NOMO-1 treated with dmso at 0.1 percent for 144 hours (cell line): ENCODE results near the gene GHR.

Experiments used
- DNase-seq: peaks from one replicate; lab custom pipeline; 2025; ENCODE audit not compliant: unreplicated experiment; lab: John Stamatoyannopoulos, UW

GHR gene

DNA sequence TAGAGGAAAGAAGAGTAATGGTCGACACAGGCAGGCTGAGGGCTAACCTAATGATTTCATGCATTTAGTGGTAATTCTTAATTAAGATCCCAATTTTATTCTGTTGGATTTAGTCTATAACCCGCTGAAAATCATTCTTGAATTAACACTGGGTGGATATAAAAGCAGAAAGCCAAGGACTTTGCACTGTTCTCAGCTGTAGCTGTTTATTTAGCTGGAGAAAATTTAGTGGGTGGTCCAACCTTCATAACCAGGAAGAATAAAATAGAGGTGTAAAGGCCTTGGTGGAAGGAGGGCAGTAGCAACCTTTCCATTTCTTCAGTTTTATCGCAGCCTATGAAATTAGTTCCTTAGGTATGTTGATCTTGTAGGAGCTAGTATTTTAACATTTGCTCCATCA is 92.3 kb downstream of the GHR start:
- DNase-seq, result no peak

DNA sequence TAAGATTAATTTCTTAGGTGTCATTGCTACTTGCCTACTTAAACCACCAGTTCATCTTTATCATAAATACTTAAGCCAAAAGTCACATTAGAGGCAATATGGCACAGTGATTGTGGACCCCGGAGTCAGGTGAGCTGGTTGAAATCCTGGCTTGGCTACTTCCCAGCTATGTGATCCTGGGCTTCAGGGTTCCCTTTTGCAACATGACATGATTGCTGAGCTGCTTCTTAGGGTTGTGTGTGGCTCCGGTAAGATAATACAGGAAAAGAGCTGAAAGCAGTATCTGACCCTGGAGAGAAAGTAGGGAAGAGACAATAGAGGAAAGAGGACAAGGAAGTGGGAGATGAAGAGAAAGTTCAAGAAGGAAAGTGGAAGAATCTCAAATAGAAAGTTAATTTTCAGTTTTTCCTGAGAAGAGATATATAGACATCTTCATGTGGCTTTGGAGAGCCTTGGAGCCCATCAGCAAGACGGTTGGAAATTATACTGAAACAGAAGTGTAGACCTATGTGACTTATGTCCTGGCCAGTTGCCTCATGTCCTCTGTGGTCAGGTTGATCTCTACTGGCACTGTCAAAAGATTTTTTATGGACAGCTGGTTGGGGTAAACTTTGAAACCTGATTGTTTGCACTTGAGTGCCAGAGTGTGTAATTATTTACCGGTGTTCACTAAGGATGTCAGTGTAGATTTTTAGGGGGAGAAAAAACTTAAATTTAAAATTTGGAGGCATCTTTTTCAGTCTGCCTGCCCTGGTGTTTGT is 93.2 kb downstream of the GHR start:
- DNase-seq, result no peak

DNA sequence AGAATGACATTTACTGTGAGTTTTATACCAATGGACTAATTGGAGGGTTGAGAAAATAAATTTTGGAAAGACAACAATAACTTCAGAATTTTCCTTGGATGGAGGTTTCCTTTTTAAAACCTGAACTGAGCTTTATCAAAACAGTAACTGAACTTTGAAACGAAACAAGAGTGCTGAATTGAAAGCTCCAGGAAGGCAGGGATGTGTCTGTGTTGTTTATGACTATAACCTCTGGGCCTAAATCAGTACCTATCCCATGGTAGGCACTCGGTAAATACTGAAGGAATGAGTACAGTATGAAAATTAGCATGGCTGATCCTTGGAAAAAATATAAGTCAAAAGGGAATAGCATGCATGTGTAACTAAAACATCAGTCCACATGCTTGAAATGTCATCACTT is 93.9 kb downstream of the GHR start:
- no peak for DNase-seq

DNA sequence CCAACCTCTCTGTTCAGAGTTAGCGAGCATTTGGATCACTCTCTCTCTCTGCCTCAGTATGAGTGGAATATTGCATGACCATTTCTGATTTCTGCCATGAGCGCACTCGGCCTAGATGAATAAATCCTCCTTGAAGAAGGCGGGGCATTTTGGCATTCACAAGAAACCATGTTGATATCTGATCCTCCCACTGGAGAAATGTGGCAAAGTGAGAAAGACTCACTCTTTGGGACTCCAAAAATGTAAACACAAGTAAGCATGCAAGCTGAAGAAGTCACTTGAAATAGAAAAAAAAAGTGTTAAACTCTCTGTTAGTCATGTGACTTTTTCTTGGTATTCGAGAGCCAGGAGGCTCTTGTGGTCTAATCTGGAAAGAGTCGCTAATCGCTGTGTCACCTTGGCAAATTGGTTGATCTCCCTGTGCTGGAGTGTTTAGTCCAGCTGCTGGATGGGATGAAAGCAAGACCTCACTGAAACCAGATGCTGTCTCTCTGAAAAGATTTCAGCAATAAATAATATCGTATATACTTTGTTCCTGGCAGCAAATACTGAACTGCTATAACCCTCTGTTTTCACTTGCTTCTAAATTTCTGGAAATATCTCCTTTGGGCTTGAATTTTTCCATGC is 95.5 kb downstream of the GHR start:
- DNase-seq, result no peak

DNA sequence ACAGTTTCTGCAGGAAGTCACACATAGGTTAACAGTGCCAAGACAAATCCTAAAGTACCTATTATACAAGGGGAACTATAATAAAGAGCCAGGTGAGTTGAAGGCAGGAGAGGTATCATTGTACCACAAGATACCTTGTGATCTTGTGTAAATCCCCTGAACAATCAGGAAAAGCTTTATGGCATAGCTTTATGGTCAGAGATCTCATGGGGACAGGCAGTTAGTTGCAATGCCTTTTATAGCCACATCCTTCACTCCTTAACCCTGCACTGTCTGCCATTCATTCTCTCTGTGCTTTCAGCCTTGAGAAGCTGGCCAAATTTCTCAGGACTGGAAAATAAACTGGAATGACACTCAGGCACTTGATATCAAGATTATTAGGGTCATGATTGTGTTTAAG is 97.0 kb downstream of the GHR start:
- no peak for DNase-seq

DNA sequence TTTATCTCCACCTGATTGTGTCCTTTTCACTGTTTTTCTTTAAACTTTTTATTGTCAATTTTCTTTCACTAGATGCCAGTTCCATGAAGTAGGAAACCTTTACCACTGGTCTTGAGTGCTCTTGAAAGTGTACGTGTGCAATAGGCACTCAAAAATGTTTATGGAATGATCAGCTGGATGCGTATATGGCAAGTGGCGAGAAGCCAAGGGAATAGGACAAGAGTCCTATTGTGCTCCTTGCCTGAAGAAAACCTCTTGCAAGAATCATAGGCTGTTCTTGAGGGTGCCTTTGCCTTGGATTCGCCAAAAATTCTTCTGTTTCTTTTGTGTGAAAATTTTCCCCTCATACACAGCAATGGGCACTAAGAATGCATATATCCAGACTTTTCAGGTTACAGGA is 97.7 kb downstream of the GHR start:
- no peak for DNase-seq

DNA sequence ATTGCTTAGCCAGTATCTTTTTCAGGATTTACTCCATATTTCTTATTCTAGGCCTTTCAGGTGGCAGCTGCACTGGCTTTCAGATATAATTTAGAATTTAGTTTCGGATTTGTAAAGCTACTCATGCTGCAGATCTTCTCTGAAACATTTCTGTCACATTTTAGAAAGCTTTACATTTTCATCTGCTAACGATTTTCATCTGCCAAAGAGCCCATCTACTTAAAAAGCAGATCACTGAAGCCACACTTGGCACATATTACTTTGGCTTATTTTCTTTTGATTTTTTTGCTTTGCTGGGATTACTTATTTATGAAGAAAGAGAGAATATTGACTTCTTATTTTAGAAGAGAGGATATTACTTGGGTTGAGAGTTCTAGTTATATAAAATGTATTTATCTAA is 98.2 kb downstream of the GHR start:
- DNase-seq, result no peak

DNA sequence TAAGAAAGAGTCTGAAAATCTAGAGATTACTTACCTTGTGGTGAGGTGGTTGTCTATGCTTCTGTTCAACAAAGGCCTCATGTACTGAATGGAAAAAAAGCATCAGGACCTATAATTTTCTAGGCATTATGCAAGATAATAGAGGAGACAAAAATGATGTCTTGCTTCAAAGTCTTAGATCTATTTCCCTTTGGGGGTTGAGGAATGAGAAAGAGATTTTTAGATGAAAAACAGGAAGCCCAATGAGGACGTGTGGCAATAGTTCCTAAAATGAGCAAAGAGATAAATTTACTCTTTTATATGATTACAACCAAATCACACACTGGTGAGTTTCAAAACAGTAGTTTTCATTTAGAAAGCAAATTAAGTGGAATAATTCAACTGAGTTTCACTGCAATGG is 99.5 kb downstream of the GHR start:
- peak; percentile 13 for DNase-seq

DNA sequence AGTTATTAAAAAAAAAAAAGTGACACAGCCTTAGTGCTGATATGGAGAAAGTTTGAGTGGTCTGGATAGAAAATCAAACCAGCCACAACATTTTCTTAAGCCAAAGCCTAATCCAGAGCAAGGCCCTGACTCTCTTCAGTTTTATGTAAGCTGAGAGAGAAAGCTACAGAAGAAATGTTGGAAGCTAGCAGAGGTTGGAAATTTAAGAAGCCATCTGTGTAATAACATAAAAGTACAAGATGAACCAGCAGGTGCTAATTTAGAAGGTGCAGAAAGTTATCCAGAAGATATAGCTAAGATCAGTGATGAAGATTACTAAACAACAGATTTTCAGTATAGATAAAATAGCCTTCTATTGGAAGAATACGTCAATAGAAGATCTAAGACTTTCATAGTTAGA is 102.9 kb downstream of the GHR start:
- no peak for DNase-seq

DNA sequence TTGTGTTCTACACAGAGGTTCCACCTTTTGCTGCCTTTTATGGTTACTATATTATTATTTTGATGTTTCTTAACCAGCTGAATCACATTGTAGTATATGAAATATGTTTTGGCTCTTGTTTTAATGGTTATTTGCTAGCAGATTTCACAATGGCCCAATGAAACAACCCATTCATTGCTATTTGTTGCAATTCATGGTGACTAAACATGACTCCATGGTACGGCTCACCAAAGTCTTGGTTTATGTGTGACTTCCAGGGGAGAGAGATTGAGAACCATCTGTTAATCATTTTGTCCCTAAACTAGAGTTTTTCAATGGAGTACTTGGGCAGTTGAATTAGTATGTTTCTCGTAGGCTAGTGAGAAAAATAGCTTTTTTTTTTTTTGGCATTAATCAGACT is 108.4 kb downstream of the GHR start:
- DNase-seq, result no peak

DNA sequence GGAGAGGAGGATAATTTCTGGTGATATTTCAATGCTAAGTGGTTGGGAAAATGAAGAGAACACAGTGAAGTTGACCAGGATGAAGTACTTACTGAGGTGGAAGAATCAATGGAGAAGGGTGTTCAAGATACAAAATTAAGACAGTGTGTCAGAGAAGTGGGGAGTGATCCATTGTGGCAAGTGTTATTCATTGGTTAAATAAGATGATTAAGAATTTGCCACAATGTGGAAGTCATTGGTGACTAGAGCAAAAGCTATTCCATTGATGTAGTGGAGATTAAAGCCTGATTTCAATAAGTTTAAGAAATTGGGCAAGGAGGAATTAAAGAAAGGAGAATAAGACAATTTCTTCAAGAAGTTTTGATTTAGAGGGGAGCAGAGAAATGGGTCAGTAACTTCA is 118.9 kb downstream of the GHR start:
- DNase-seq, result no peak

DNA sequence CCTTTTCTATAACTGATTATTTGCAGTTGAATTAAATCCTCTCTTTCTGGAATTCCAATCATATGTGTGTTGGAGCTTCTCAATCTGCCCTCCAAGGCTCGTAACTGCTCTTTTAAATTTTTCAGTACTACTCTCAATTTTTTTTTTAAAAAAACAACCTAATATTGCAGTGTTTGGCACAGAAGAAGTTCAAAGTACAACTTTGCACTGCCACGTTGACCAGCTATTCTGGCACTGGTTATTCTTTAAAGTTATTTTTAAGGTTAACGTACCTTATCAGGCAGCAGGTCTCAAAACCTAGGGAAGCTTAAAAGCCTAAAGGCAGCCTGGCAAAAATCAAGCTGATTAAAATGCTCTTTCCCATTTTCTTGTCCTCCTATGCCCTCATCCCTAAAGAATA is 120.5 kb downstream of the GHR start:
- DNase-seq, result no peak

DNA sequence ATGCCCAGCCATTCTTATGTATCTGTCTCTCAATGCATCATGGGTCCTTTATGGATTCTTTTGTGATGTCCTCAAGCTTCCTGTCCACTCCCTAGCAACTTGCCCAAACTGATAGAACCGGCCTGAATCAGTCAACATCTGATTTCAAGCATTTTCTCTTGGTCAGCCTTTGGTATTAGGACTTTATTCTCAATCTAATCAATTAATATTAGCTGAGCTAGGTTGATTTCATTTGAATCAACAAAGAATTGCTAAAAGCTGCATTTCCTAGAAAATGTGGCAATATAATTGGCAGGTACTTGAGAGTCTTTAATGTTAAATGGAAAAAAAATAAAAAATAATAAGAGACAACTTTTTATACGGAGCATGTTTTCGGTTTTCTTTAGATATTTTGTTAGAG is 121.8 kb downstream of the GHR start:
- no peak for DNase-seq

DNA sequence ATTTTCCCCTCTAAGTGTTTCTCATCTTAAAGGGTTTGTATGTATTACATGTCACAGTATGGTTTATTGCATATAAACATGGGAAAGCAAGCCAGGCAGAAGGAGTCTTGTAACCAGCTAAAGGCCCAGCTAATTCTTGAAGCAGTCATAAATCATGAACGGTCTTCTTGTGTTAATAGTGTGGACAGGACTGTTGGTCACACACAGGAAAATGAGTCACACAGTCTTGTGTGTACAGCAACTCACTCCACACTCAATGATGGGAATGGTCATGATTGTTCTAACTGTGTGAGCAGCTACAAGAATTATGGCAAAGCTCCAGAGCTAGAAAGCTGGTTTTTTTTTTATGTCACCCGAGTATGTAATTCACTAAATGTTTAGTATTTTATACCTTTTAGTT is 123.9 kb downstream of the GHR start:
- DNase-seq, result no peak

DNA sequence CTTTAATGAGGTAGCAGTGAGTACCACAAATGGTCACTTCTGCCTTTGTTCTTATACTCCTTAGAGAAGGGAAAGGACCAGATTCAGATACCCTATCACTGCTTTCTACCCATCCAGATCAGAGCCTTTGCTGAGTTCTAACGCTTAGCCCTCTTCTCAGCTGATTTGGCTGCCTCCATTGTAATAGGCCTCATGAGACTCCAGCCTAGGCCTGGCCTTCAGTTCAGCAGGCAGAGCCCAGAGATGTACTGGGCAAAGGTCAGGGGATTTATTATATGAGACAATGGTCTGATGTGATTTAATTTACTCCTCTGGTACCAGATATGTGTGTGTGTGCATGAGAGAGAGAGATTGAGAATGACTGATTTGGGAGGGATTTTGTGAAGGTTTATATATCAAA is 124.7 kb downstream of the GHR start:
- no peak for DNase-seq

DNA sequence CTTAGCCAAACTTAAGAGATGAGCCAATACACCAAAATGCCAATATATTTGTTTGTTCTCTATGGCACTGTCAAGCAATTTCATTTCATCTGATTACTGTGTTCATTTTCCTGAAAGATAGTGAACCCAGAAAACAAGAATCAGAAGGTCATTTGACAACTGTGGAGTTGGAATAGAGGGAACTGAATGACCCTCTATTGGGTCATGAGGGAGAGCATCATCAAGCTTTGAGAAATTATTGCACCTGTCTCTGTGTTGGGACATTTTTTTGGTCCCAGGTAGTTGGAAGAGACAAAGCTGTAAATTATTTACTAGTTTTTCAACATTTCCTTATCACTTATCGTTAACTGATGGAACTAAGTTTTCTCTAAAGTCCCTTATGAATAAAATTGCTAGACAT is 129.4 kb downstream of the GHR start:
- no peak for DNase-seq

DNA sequence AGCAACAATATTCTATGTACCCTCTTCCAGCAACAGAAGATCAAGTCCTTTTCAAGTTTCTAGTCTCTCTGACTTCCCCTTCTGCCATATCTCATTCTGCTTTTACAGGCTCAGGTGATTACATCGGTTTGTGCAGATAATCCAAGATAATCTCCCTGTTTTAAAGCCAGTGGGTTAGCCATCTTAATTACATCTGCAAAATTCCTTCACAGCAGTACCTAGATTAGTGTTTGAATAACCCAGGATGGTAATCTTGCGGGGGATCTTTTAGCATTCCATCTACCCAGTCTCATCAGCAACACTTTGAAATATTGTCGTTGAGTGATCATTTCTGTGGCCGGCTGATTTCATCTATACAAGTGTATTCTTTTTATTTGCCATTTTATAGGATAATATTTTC is 130.2 kb downstream of the GHR start:
- DNase-seq, result no peak

DNA sequence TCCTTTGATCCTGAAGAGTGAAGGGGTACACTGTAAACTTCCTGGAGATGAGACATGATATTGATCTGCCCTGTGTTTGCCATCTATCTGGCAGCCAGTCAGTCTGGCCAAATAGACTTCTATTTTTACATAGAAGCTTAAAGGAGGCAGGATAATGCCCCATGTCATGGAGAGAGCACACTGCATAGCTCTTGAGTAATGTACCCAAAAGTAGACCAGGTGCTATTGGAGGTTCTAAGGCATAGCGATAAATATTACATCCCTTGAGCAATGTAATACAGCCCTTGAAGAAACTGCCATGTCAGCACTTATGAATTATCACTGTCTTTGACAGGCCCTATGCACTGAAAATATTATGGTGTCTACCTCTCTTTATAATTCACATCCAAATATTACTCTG is 131.8 kb downstream of the GHR start:
- DNase-seq, result no peak

DNA sequence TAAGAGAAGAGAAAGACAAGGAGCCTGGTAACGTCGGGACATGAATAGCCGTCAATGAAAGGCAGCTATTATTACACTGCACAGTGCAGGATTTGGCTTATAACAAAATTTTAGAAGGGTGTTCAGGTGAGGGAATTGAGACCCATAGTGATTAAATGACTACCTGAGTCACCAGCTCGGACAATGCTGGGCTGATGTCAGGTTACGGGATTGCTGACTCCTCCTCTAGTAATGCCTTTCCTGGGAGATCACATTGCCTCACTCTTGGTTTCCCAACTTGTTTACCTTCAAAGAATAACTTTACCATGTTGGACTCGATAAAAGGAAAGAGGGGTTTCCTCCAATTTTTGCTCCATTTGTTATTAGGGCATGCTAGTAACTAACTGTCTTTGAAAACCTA is 132.6 kb downstream of the GHR start:
- DNase-seq, result no peak

DNA sequence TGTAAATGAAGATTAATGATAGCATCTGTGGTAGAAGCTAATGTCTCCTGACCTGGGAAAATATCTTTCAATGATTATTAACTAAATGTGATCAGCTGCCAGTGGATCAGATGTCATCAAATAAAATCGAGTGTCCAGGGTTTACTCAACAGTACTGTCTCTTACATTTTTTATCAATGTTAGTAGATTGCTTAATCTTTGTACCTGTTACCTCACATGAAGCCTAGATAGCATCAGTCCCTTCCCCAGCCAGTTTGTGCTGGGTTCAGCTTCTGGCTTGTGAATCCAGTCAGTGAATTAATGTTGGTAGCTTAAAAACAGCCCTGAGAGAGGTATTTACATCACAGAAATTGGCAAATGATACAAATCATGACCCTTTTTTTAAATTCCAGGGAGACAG is 134.4 kb downstream of the GHR start:
- no peak for DNase-seq

DNA sequence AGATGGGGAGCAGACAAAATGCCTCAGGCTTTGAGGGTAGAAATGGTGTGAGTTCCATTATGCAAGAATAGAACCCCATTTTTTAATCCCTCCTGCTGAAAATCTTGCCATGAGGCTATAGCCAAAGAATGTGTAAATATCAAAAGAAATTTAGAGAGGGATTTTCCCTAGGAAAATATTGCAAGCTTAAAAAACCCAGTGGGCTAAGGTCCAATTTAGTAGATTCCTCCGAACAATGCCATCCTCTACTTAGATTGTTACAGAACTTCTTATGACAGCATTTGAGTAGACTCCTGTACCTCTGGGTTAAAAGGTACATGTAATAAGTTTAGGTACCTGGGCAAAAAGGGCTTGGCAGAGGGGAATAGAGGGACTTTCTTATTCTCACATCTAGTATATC is 138.4 kb downstream of the GHR start:
- no peak for DNase-seq

DNA sequence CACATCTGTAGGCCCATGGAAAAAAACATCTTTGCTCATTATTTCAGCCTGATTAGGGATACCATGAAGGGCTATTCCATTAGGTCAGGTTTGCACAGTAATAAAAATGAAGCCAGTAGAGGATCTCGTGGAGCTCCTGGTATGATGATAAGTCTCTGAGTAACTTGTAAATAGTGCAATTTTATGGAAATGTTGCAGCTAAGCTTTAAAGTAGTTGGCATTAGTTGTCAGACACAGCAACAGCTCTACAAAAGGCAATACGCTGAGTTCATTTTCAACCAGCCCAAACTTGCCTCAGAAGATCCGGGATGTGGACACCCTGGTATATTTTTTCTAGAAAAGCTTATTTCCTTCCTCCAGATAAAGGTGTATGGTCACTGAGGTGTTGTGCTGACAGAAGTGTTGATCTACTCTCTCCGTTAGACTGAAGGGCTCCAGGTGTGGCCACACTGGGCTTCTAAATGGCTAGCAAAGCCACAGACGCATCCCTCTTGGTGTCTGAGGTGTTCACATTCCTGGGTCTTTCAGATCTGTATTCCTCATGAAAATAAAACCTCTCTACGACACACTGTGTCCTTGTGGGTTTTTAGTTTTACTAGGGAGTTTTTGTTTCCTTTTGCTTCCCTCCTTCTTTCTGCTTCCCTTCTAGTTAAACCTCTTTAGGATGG is 141.6 kb downstream of the GHR start:
- DNase-seq, result no peak
